ENCODE results near the gene NPR1.

NPR1 gene

GRCh38 chr1:153646672-153647345 lies 31.7 kb upstream of the NPR1 start:
- no peaks in the 10 kb centered on the region for H4K20me1 ChIP-seq (ENCODE audit: control insufficient read depth, insufficient read depth, low read depth, low read length)
- TF ChIP-seq EZH2phosphoT487 (IDR thresholded peaks at IDR 0.05; ENCODE audit: borderline replicate concordance, low read length) (no peak), CTCF (IDR thresholded peaks at IDR 0.05; ENCODE audit: low read depth, low read length, poor library complexity, severe bottlenecking) (no peak)
- no peaks in the 10 kb centered on the region; the same call in 1 of the 2 replicates for H3K79me2 ChIP-seq (ENCODE audit: control insufficient read depth, low read length)
- no peak overlapping the region for H3K27ac ChIP-seq (ENCODE audit: low read depth, low read length)
- no peaks in the 10 kb centered on the region for H3K27me3 ChIP-seq (ENCODE audit: control insufficient read depth, low read length)
- H3K9me3 ChIP-seq (ENCODE audit: control insufficient read depth, insufficient read depth, low read length), result no peaks in the 10 kb centered on the region
- no peak overlapping the region for H3K4me2 ChIP-seq (ENCODE audit: low read length)
- peaks cover 55% of the 10 kb centered on the region for H3K36me3 ChIP-seq (ENCODE audit: control insufficient read depth, low read length)
- H3K9me2 ChIP-seq (replicated peaks; ENCODE audit: control insufficient read depth, low read length), result no peaks in the 10 kb centered on the region
- H3K4me1 ChIP-seq (ENCODE audit: control insufficient read depth, low read length), result no peaks in the 10 kb centered on the region
- H3K4me3 ChIP-seq (ENCODE audit: low read length), result no peak overlapping the region
- peaks cover 17% of the 10 kb centered on the region for H3F3A ChIP-seq (ENCODE audit: control insufficient read depth, insufficient read depth)

DNA sequence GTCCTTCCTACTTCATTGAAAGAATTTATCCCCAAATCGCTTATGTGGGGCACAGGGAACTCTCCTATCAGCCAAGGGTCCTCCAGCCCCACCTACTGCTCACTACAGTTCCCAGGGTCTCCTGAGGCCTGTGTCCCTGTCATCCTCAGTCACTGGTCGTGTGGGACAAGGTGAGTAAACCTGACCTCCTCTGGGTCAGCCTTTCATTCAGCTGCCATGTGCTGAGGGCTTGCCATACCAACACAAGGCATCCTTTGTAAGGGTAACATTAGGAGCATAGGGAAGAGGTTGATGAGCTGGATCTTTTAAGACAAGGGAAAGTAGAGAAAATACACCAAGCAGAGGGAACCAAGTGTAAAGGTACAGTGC lies 31.2 kb upstream of the NPR1 start:
- H4K20me1 ChIP-seq (ENCODE audit: control insufficient read depth, insufficient read depth, low read depth, low read length), result no peaks in the 10 kb centered on the region

GRCh38 chr1:153648000-153648643 lies 30.4 kb upstream of the NPR1 start:
- Histone ChIP-seq H3K27ac (ENCODE audit: low read depth, low read length) (no peak overlapping the region), H3F3A (ENCODE audit: control insufficient read depth, insufficient read depth) (peaks cover 17% of the 10 kb centered on the region), H3K4me3 (ENCODE audit: low read length) (no peak overlapping the region)

More for the DNA sequence above, 31.2 kb upstream of the NPR1 start:
- Histone ChIP-seq H3K27me3 (ENCODE audit: control insufficient read depth, low read length) (no peaks in the 10 kb centered on the region), H3K4me2 (ENCODE audit: low read length) (no peak overlapping the region), H3K79me2 (ENCODE audit: control insufficient read depth, low read length) (no peaks in the 10 kb centered on the region), H3K36me3 (ENCODE audit: control insufficient read depth, low read length) (peaks cover 50% of the 10 kb centered on the region), H3K9me3 (ENCODE audit: control insufficient read depth, insufficient read depth, low read length) (no peaks in the 10 kb centered on the region), H3F3A (ENCODE audit: control insufficient read depth, insufficient read depth) (peaks cover 17% of the 10 kb centered on the region), H3K4me1 (ENCODE audit: control insufficient read depth, low read length) (no peaks in the 10 kb centered on the region), H3K27ac (ENCODE audit: low read depth, low read length) (no peak overlapping the region), H3K9me2 (replicated peaks; ENCODE audit: control insufficient read depth, low read length) (no peaks in the 10 kb centered on the region), H3K4me3 (ENCODE audit: low read length) (no peak overlapping the region)
- TF ChIP-seq EZH2phosphoT487 (IDR thresholded peaks at IDR 0.05; ENCODE audit: borderline replicate concordance, low read length) (no peak), CTCF (IDR thresholded peaks at IDR 0.05; ENCODE audit: low read depth, low read length, poor library complexity, severe bottlenecking) (no peak)

More at GRCh38 chr1:153648000-153648643, 30.4 kb upstream of the NPR1 start:
- H3K4me2 ChIP-seq (ENCODE audit: low read length), result no peak overlapping the region
- no peaks in the 10 kb centered on the region for H3K27me3 ChIP-seq (ENCODE audit: control insufficient read depth, low read length)
- H3K9me3 ChIP-seq (ENCODE audit: control insufficient read depth, insufficient read depth, low read length), result no peaks in the 10 kb centered on the region
- TF ChIP-seq EZH2phosphoT487 (IDR thresholded peaks at IDR 0.05; ENCODE audit: borderline replicate concordance, low read length) (no peak), CTCF (IDR thresholded peaks at IDR 0.05; ENCODE audit: low read depth, low read length, poor library complexity, severe bottlenecking) (no peak)
- no peaks in the 10 kb centered on the region for H3K4me1 ChIP-seq (ENCODE audit: control insufficient read depth, low read length)
- H3K79me2 ChIP-seq (ENCODE audit: control insufficient read depth, low read length), result no peaks in the 10 kb centered on the region
- H3K36me3 ChIP-seq (ENCODE audit: control insufficient read depth, low read length), result peaks cover 42% of the 10 kb centered on the region
- H3K9me2 ChIP-seq (replicated peaks; ENCODE audit: control insufficient read depth, low read length), result no peaks in the 10 kb centered on the region
- no peaks in the 10 kb centered on the region for H4K20me1 ChIP-seq (ENCODE audit: control insufficient read depth, insufficient read depth, low read depth, low read length)
